ENCODE results near the gene VAMP5. TPM values are rescaled to one million over a fixed set of nuclear protein-coding genes. Genes with fewer than 3 reads are reported as not detected.

Gene VAMP5
- 4.1 TPM in 1 of 2 replicates, not detected in the other for total RNA-seq

GRCh38 chr2:85584354-85584856 lies at the start of gene VAMP5:
TSS of gene VAMP5 (plus strand) at chr2:85584431. CDS start at chr2:85584491, 60 bp downstream.

GRCh38 chr2:85538507-85539360 lies 45.5 kb upstream of the VAMP5 start, which contains the start of gene MAT2A:
TSS of gene MAT2A (plus strand) at chr2:85539168. CDS start at chr2:85539288, 120 bp downstream.

GRCh38 chr2:85561280-85562212 lies 22.7 kb upstream of the VAMP5 start, which contains the start of gene GGCX:
TSS of gene GGCX (minus strand) at chr2:85561493. CDS start at chr2:85561428, 65 bp downstream.

GRCh38 chr2:85577386-85578242 lies 6.6 kb upstream of the VAMP5 start, which contains the start of gene VAMP8:
TSS of gene VAMP8 (plus strand) at chr2:85577586. CDS start at chr2:85577647, 61 bp downstream.

GRCh38 chr2:85595301-85596025 lies 11.2 kb downstream of the VAMP5 start, which contains the start of gene RNF181:
TSS of gene RNF181 (plus strand) at chr2:85595745. CDS start at chr2:85595764, 19 bp downstream.

GRCh38 chr2:85602476-85603234 lies 18.4 kb downstream of the VAMP5 start, which contains the start of gene TMEM150A:
TSS of gene TMEM150A (minus strand) at chr2:85602698. CDS start at chr2:85601948, 750 bp downstream.

GRCh38 chr2:85611705-85612587 lies 27.7 kb downstream of the VAMP5 start, which contains the start of gene C2orf68:
TSS of gene C2orf68 (minus strand) at chr2:85612066. CDS start at chr2:85611984, 82 bp downstream.

Other genes with a start within 250 kb of the VAMP5 start
- gene RETSAT, start 229.9 kb upstream of the VAMP5 start, total RNA-seq = 104 and 108 TPM in 2 replicates
- gene ELMOD3, start 229.7 kb upstream of the VAMP5 start, total RNA-seq = 7.7 and 15.6 TPM in 2 replicates
- gene CAPG, start 174.1 kb upstream of the VAMP5 start, total RNA-seq = 625 and 657 TPM in 2 replicates
- gene SH2D6, start 165.7 kb upstream of the VAMP5 start, total RNA-seq = not detected in 2 replicates
- 49.4 and 75.9 TPM in 2 replicates for gene MAT2A, start 45.3 kb upstream of the VAMP5 start, total RNA-seq
- gene GGCX, start 22.9 kb upstream of the VAMP5 start, total RNA-seq = 27.3 and 35.4 TPM in 2 replicates
- gene VAMP8, start 6.8 kb upstream of the VAMP5 start, total RNA-seq = 36.2 and 42.2 TPM in 2 replicates
- gene RNF181, start 11.3 kb downstream of the VAMP5 start, total RNA-seq = 221 and 249 TPM in 2 replicates
- 10.7 and 12.8 TPM in 2 replicates for gene TMEM150A, start 18.3 kb downstream of the VAMP5 start, total RNA-seq
- gene C2orf68, start 27.6 kb downstream of the VAMP5 start, total RNA-seq = 16.0 and 20.0 TPM in 2 replicates
- gene USP39, start 31.8 kb downstream of the VAMP5 start, total RNA-seq = 32.8 and 36.4 TPM in 2 replicates
- gene SFTPB, start 83.8 kb downstream of the VAMP5 start, total RNA-seq = not detected in 2 replicates
- not detected in 2 replicates for gene GNLY, start 109.9 kb downstream of the VAMP5 start, total RNA-seq
- 0.96 TPM in 1 of 2 replicates, not detected in the other for gene ATOH8, start 169.6 kb downstream of the VAMP5 start, total RNA-seq

Measured in tracheal epithelial cell (primary cell).